ENCODE measurements around the gene APOL4.

DNA sequence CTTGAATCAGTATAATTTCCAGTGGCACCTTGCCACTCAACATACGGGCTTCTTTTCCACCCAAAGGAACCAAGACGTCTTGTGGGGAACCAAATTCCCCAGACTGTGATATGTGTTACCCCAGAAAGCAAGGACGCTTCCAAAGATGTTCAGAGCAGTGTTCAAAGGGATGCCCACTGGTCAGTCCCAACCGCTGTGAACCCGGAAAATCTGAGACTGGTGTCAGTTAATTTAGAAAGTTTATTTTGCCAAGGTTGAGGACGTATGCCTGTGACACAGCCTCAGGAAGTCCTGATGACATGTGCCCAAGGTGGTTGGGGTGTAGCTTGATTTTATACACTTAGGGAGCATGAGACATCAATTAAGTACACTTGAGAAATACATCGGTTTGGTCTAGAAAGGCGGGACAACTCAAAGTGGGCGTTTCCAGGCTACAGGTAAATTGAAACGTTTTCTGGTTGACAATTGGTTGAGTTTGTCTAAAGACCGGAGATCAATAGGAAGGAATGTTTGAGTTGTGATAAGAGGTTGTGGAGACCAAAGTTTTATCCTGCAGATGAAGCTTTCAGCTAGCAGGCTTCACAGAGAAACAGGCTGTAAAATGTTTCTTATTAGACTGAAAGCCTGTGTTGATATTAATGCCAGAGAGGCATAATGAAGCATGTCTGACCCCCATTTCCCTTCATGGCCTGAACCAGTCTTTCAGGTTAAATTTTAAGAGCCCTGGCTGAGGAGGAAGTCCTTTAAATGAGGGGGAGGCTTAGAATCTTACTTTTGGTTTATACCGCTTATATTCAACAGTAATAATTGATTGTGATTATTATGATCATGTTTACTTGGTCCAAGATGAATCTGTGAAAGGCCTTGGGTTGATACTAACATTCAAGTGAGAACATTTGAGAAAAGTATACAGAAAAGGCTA is 47.8 kb downstream of the APOL4 start:
- TF ChIP-seq, protein P1, sequence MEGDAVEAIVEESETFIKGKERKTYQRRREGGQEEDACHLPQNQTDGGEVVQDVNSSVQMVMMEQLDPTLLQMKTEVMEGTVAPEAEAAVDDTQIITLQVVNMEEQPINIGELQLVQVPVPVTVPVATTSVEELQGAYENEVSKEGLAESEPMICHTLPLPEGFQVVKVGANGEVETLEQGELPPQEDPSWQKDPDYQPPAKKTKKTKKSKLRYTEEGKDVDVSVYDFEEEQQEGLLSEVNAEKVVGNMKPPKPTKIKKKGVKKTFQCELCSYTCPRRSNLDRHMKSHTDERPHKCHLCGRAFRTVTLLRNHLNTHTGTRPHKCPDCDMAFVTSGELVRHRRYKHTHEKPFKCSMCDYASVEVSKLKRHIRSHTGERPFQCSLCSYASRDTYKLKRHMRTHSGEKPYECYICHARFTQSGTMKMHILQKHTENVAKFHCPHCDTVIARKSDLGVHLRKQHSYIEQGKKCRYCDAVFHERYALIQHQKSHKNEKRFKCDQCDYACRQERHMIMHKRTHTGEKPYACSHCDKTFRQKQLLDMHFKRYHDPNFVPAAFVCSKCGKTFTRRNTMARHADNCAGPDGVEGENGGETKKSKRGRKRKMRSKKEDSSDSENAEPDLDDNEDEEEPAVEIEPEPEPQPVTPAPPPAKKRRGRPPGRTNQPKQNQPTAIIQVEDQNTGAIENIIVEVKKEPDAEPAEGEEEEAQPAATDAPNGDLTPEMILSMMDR (IDR thresholded peaks at IDR 0.05): no peak
- TF ChIP-seq EP300 (IDR thresholded peaks at IDR 0.05): no peak
- no peak for TF ChIP-seq POLR2AphosphoS5 (IDR thresholded peaks at IDR 0.05)
- TF ChIP-seq POLR2A (IDR thresholded peaks at IDR 0.05): no peak
